Stimulated activated CD8-positive, alpha-beta memory T cell treated with anti-CD3 and anti-CD28 coated beads, Interleukin-4, amount 100 ng/mL, for 48 hours (primary cell): ENCODE data around the gene KLHDC7B.

Experiments
- DNase-seq: peaks from one replicate; pipeline ENCODE4 v3.0.0-alpha.2; 2020

The KLHDC7B gene

DNA sequence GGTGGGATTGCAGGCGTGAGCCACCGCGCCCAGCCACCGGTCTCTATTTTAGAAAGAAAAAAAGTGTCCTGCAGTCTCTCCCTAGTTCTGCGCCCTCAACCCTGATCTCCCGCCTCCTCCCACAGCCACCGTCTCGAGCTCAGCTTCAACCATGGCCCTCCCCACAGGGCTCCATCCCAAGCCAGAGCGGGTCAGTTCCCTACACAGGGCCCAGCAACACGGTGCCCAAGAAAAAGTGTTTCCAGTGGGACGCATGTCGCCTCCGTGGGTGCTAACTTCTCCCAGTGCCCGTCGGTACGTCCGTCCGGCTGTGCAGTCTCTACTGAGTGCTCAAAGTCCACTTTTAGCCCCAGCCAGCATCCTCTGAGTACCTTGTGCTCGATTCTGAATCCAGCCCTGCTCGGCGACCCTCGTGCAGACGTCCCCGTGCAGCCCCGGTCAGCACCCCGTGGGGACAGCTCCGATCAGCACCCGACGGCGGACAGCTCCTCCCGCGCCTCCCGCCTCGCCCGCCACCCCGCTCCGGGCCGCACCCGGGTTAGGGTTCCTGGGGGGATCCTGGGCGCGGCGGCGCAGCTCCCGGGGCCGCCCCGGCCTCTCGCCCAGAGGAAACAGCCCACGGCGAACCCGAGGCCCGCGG, 54.2 kb downstream of the KLHDC7B start:
- peak; percentile 80 for DNase-seq

- no peak for DNase-seq
Measured at GRCh38 chr22:50600538-50600937, 54.8 kb downstream of the KLHDC7B start, which contains the start of gene MAPK8IP2. MAPK8IP2 (plus strand) TSS chr22:50600793; CDS start chr22:50600819, 26 bp downstream.
